Measurements from ENCODE around the gene SSC4D.

The SSC4D gene

GRCh38 chr7:76359111-76359977, 50.2 kb downstream of the SSC4D start:
- Histone ChIP-seq H3K27me3 (ENCODE audit: control insufficient read depth, insufficient read depth, low read length) (no peaks in the 10 kb centered on the region), H3K9me3 (ENCODE audit: control insufficient read depth, insufficient read depth, low read length) (no peaks in the 10 kb centered on the region), H3K27ac (ENCODE audit: low read depth, low read length) (peak overlapping the region; percentile 98), H3K4me3 (ENCODE audit: low read depth, low read length) (peak overlapping the region; percentile 100), H3K4me1 (ENCODE audit: control insufficient read depth, insufficient read depth, low read length) (peaks cover 32% of the 10 kb centered on the region), H3K9ac (ENCODE audit: low read depth, low read length) (peak overlapping the region; percentile 100), H3K36me3 (ENCODE audit: control insufficient read depth, insufficient read depth, low read length) (peaks cover 30% of the 10 kb centered on the region)

- Histone ChIP-seq H3K4me3 (ENCODE audit: low read depth, low read length) (peak within 1 kb of the TSS; percentile 100), H3K9me3 (ENCODE audit: control insufficient read depth, insufficient read depth, low read length) (no peaks in the 10 kb centered on the region), H3K36me3 (ENCODE audit: control insufficient read depth, insufficient read depth, low read length) (peaks cover 31% of the 10 kb centered on the region), H3K27ac (ENCODE audit: low read depth, low read length) (peak within 1 kb of the TSS; percentile 98), H3K4me1 (ENCODE audit: control insufficient read depth, insufficient read depth, low read length) (peaks cover 28% of the 10 kb centered on the region), H3K9ac (ENCODE audit: low read depth, low read length) (peak within 1 kb of the TSS; percentile 100), H3K27me3 (ENCODE audit: control insufficient read depth, insufficient read depth, low read length) (no peaks in the 10 kb centered on the region)
Measured at GRCh38 chr7:76358481-76359110, 50.9 kb downstream of the SSC4D start, which contains the start of gene YWHAG. YWHAG (minus strand) TSS chr7:76358991; CDS start chr7:76358808, 183 bp downstream.

GRCh38 chr7:76358011-76358480, 51.5 kb downstream of the SSC4D start:
- H3K36me3 ChIP-seq (ENCODE audit: control insufficient read depth, insufficient read depth, low read length) = peaks cover 31% of the 10 kb centered on the region
- H3K27me3 ChIP-seq (ENCODE audit: control insufficient read depth, insufficient read depth, low read length) = no peaks in the 10 kb centered on the region
- H3K4me1 ChIP-seq (ENCODE audit: control insufficient read depth, insufficient read depth, low read length) = peaks cover 28% of the 10 kb centered on the region
- H3K4me3 ChIP-seq (ENCODE audit: low read depth, low read length) = peak overlapping the region; percentile 100
- no peaks in the 10 kb centered on the region for H3K9me3 ChIP-seq (ENCODE audit: control insufficient read depth, insufficient read depth, low read length)
- H3K27ac ChIP-seq (ENCODE audit: low read depth, low read length) = peak overlapping the region; percentile 98
- H3K9ac ChIP-seq (ENCODE audit: low read depth, low read length) = peak overlapping the region; percentile 100

GRCh38 chr7:76357475-76358010, 52.0 kb downstream of the SSC4D start:
- Histone ChIP-seq H3K36me3 (ENCODE audit: control insufficient read depth, insufficient read depth, low read length) (peaks cover 31% of the 10 kb centered on the region), H3K4me3 (ENCODE audit: low read depth, low read length) (peak overlapping the region; percentile 100), H3K27ac (ENCODE audit: low read depth, low read length) (peak overlapping the region; percentile 98), H3K9me3 (ENCODE audit: control insufficient read depth, insufficient read depth, low read length) (no peaks in the 10 kb centered on the region), H3K27me3 (ENCODE audit: control insufficient read depth, insufficient read depth, low read length) (no peaks in the 10 kb centered on the region), H3K9ac (ENCODE audit: low read depth, low read length) (peak overlapping the region; percentile 100), H3K4me1 (ENCODE audit: control insufficient read depth, insufficient read depth, low read length) (peaks cover 28% of the 10 kb centered on the region)

- no peak overlapping the region; the same call in 1 of the 2 replicates for H3K9ac ChIP-seq (ENCODE audit: low read depth, low read length)
- H3K36me3 ChIP-seq (ENCODE audit: control insufficient read depth, insufficient read depth, low read length) = peaks cover 37% of the 10 kb centered on the region
- no peaks in the 10 kb centered on the region for H3K27me3 ChIP-seq (ENCODE audit: control insufficient read depth, insufficient read depth, low read length)
- peak overlapping the region; percentile 100 for H3K4me3 ChIP-seq (ENCODE audit: low read depth, low read length)
- H3K4me1 ChIP-seq (ENCODE audit: control insufficient read depth, insufficient read depth, low read length) = peaks cover 28% of the 10 kb centered on the region
- no peaks in the 10 kb centered on the region for H3K9me3 ChIP-seq (ENCODE audit: control insufficient read depth, insufficient read depth, low read length)
- H3K27ac ChIP-seq (ENCODE audit: low read depth, low read length) = no peak overlapping the region
Measured at GRCh38 chr7:76356823-76357222, 52.7 kb downstream of the SSC4D start.

GRCh38 chr7:76356115-76356514, 53.4 kb downstream of the SSC4D start:
- no peak overlapping the region for H3K27ac ChIP-seq (ENCODE audit: low read depth, low read length)
- no peaks in the 10 kb centered on the region for H3K9me3 ChIP-seq (ENCODE audit: control insufficient read depth, insufficient read depth, low read length)
- peak overlapping the region; percentile 100 for H3K4me3 ChIP-seq (ENCODE audit: low read depth, low read length)
- no peak overlapping the region for H3K9ac ChIP-seq (ENCODE audit: low read depth, low read length)
- H3K27me3 ChIP-seq (ENCODE audit: control insufficient read depth, insufficient read depth, low read length) = no peaks in the 10 kb centered on the region
- H3K4me1 ChIP-seq (ENCODE audit: control insufficient read depth, insufficient read depth, low read length) = peaks cover 28% of the 10 kb centered on the region
- H3K36me3 ChIP-seq (ENCODE audit: control insufficient read depth, insufficient read depth, low read length) = peaks cover 40% of the 10 kb centered on the region

GRCh38 chr7:76354981-76355730, 54.3 kb downstream of the SSC4D start:
- H3K27me3 ChIP-seq (ENCODE audit: control insufficient read depth, insufficient read depth, low read length) = no peaks in the 10 kb centered on the region
- peak overlapping the region; percentile 46 for H3K27ac ChIP-seq (ENCODE audit: low read depth, low read length)
- peaks cover 50% of the 10 kb centered on the region for H3K36me3 ChIP-seq (ENCODE audit: control insufficient read depth, insufficient read depth, low read length)
- H3K4me1 ChIP-seq (ENCODE audit: control insufficient read depth, insufficient read depth, low read length) = peaks cover 28% of the 10 kb centered on the region
- H3K9me3 ChIP-seq (ENCODE audit: control insufficient read depth, insufficient read depth, low read length) = no peaks in the 10 kb centered on the region
- peak overlapping the region; percentile 100 for H3K4me3 ChIP-seq (ENCODE audit: low read depth, low read length)
- H3K9ac ChIP-seq (ENCODE audit: low read depth, low read length) = no peak overlapping the region

GRCh38 chr7:76354516-76354915, 55.0 kb downstream of the SSC4D start:
- Histone ChIP-seq H3K27ac (ENCODE audit: low read depth, low read length) (peak overlapping the region; percentile 46), H3K27me3 (ENCODE audit: control insufficient read depth, insufficient read depth, low read length) (no peaks in the 10 kb centered on the region), H3K4me3 (ENCODE audit: low read depth, low read length) (0 out of 2 replicates have a peak overlapping the region, but pooled peaks have one; percentile 100), H3K36me3 (ENCODE audit: control insufficient read depth, insufficient read depth, low read length) (peaks cover 56% of the 10 kb centered on the region), H3K4me1 (ENCODE audit: control insufficient read depth, insufficient read depth, low read length) (peaks cover 23% of the 10 kb centered on the region), H3K9me3 (ENCODE audit: control insufficient read depth, insufficient read depth, low read length) (no peaks in the 10 kb centered on the region), H3K9ac (ENCODE audit: low read depth, low read length) (no peak overlapping the region)

- no peak overlapping the region for H3K4me3 ChIP-seq (ENCODE audit: low read depth, low read length)
Measured at GRCh38 chr7:76353744-76354143, 55.8 kb downstream of the SSC4D start.

GRCh38 chr7:76352193-76352592, 57.3 kb downstream of the SSC4D start:
- H3K27me3 ChIP-seq (ENCODE audit: control insufficient read depth, insufficient read depth, low read length) = no peaks in the 10 kb centered on the region
- peaks cover 75% of the 10 kb centered on the region for H3K36me3 ChIP-seq (ENCODE audit: control insufficient read depth, insufficient read depth, low read length)
- H3K9me3 ChIP-seq (ENCODE audit: control insufficient read depth, insufficient read depth, low read length) = no peaks in the 10 kb centered on the region
- H3K4me1 ChIP-seq (ENCODE audit: control insufficient read depth, insufficient read depth, low read length) = peaks cover 22% of the 10 kb centered on the region
- H3K27ac ChIP-seq (ENCODE audit: low read depth, low read length) = no peak overlapping the region
- H3K9ac ChIP-seq (ENCODE audit: low read depth, low read length) = no peak overlapping the region
- no peak overlapping the region for H3K4me3 ChIP-seq (ENCODE audit: low read depth, low read length)

More at GRCh38 chr7:76353744-76354143, 55.8 kb downstream of the SSC4D start:
- Histone ChIP-seq H3K36me3 (ENCODE audit: control insufficient read depth, insufficient read depth, low read length) (peaks cover 63% of the 10 kb centered on the region), H3K9me3 (ENCODE audit: control insufficient read depth, insufficient read depth, low read length) (no peaks in the 10 kb centered on the region), H3K9ac (ENCODE audit: low read depth, low read length) (no peak overlapping the region), H3K4me1 (ENCODE audit: control insufficient read depth, insufficient read depth, low read length) (peaks cover 22% of the 10 kb centered on the region), H3K27me3 (ENCODE audit: control insufficient read depth, insufficient read depth, low read length) (no peaks in the 10 kb centered on the region), H3K27ac (ENCODE audit: low read depth, low read length) (no peak overlapping the region)

Data from HUES48 (cell line).